ENCODE measurements around the gene PCNX4. TPM values are rescaled to one million over a fixed set of nuclear protein-coding genes. Genes with fewer than 3 reads are reported as not detected.
"Not testable (repeated sequence)": the region's sequence is repeated elsewhere in the genome, so short reads cannot be mapped to it uniquely, and the experiment has no call there.

Gene PCNX4
- 86.3 and 101 TPM in 2 replicates for total RNA-seq

DNA sequence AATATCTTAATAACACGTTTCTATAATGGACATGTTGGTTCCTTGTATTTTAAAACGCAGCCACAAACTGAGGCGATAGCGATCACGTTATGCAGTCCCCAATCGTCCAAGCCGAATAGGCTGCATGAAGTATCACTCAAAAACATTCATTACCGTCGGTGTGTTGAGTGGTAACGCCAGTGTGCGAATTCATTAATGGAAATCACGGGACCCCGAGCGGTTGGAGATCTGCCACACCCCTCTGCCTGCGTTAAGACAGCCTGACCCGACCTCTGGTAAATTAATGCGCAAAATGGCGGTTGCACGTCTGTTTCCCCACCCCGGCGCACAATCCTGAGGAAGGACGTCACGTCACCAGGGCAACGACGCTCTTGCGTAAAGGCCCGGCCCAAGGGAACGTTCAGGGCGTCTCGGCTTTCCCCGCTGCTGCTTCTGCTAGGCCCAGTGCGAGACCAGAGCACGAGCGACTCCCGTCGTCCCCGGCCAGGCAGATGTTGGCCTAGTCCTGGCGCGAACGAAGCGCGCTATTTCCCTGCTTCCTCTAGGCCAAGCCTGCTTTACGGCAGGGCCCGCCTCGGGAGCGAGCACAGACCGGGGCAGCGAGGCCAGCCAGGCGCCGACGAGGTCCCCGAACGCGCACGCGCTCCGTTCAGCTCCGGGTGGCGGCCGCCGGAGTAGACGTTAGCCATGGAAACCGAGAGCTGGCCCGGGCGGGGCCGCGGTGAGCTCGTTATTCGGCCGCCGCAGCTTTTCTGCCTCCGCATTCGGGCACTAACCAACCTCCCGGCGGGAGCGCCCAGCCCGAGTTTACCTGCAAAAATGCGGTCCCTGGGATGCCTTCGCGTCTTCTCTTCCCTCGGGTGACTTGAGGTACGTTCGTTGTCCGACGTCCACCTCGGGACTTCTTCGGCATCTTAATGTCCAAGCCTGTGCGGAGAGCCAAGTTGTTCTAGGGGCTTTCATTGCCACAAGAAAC is at the start of gene PCNX4:
Gene PCNX4 (plus strand): TSS at position 374 of the 976 bp plus-strand sequence. CDS start 15,716 bp downstream, outside the sequence.
- peaks cover 11% of the 10 kb centered on the region for H4K20me1 ChIP-seq (ENCODE audit: insufficient read depth, low read length)
- H3K4me2 ChIP-seq (ENCODE audit: insufficient read depth, low read length) = peak within 1 kb of the TSS; percentile 95
- DNase-seq (ENCODE audit: insufficient read length, low spot score, missing footprints) = peak; percentile 92

GRCh38 chr14:60047976-60048375 is 43.7 kb upstream of the PCNX4 start:
- H3K27ac ChIP-seq (ENCODE audit: low read depth, low read length); H3K36me3 ChIP-seq (ENCODE audit: insufficient read depth, low read length); H3K79me2 ChIP-seq (ENCODE audit: insufficient read depth, low read length); H3K27me3 ChIP-seq (ENCODE audit: insufficient read depth, low read length); H4K20me1 ChIP-seq (ENCODE audit: insufficient read depth, low read length); DNase-seq (ENCODE audit: insufficient read length, low spot score, missing footprints); H3K4me1 ChIP-seq (ENCODE audit: insufficient read depth, low read length); H3K4me3 ChIP-seq (ENCODE audit: insufficient read depth, low read length); H3K4me2 ChIP-seq (ENCODE audit: insufficient read depth, low read length); H2AFZ ChIP-seq (ENCODE audit: low read length); H3K9me3 ChIP-seq (ENCODE audit: low read depth, low read length): not testable (repeated sequence)

More for the DNA sequence above, at the start of gene PCNX4:
- Histone ChIP-seq H3K79me2 (ENCODE audit: insufficient read depth, low read length) (peaks cover 47% of the 10 kb centered on the region), H3K27me3 (ENCODE audit: insufficient read depth, low read length) (no peaks in the 10 kb centered on the region), H3K27ac (ENCODE audit: low read depth, low read length) (peak within 1 kb of the TSS; percentile 99), H3K36me3 (ENCODE audit: insufficient read depth, low read length) (no peaks in the 10 kb centered on the region), H3K9me3 (ENCODE audit: low read depth, low read length) (no peaks in the 10 kb centered on the region), H3K4me3 (ENCODE audit: insufficient read depth, low read length) (peak within 1 kb of the TSS; percentile 90), H2AFZ (ENCODE audit: low read length) (peak within 1 kb of the TSS; percentile 94), H3K4me1 (ENCODE audit: insufficient read depth, low read length) (peaks cover 37% of the 10 kb centered on the region)
- no peak for TF ChIP-seq CTCF (IDR thresholded peaks at IDR 0.05; ENCODE audit: extremely low read depth, low read depth, low read length)

GRCh38 chr14:60051721-60052221 is 40.0 kb upstream of the PCNX4 start:
- Histone ChIP-seq H3K27me3 (ENCODE audit: insufficient read depth, low read length) (no peaks in the 10 kb centered on the region), H3K79me2 (ENCODE audit: insufficient read depth, low read length) (no peaks in the 10 kb centered on the region), H3K36me3 (ENCODE audit: insufficient read depth, low read length) (no peaks in the 10 kb centered on the region), H3K9me3 (ENCODE audit: low read depth, low read length) (no peaks in the 10 kb centered on the region), H4K20me1 (ENCODE audit: insufficient read depth, low read length) (no peaks in the 10 kb centered on the region), H2AFZ (ENCODE audit: low read length) (peak overlapping the region; percentile 59), H3K4me2 (ENCODE audit: insufficient read depth, low read length) (peak overlapping the region; percentile 72), H3K4me3 (ENCODE audit: insufficient read depth, low read length) (peak overlapping the region; percentile 53), H3K27ac (ENCODE audit: low read depth, low read length) (no peak overlapping the region), H3K4me1 (ENCODE audit: insufficient read depth, low read length) (peaks cover 5% of the 10 kb centered on the region)
- peak; percentile 48 for DNase-seq (ENCODE audit: insufficient read length, low spot score, missing footprints)
- TF ChIP-seq CTCF (IDR thresholded peaks at IDR 0.05; ENCODE audit: extremely low read depth, low read depth, low read length) = no peak

DNA sequence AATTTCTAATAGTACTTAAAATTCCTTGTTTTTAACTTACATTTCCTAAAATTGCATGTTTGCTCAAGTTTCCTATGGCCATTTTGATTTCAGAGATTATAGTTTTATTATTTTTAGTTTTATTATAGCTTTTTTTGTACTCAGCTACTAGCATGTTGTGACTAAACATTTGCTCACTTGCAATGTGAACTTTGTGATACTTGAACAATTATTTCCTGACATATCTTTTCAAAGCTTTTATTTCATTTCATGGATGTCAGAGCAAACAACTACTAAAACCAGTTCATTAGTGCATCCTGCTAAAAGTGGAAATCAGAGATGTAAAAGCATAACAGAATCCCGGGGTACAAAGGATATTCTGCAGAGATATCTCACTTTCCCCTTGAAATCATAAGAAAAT is 33.6 kb upstream of the PCNX4 start:
- H3K36me3 ChIP-seq (ENCODE audit: insufficient read depth, low read length) = no peaks in the 10 kb centered on the region
- H3K4me2 ChIP-seq (ENCODE audit: insufficient read depth, low read length) = no peak overlapping the region
- H2AFZ ChIP-seq (ENCODE audit: low read length) = no peak overlapping the region
- no peaks in the 10 kb centered on the region for H3K9me3 ChIP-seq (ENCODE audit: low read depth, low read length)
- H3K27ac ChIP-seq (ENCODE audit: low read depth, low read length) = no peak overlapping the region
- no peaks in the 10 kb centered on the region for H3K4me1 ChIP-seq (ENCODE audit: insufficient read depth, low read length)
- H3K4me3 ChIP-seq (ENCODE audit: insufficient read depth, low read length) = no peak overlapping the region
- H3K79me2 ChIP-seq (ENCODE audit: insufficient read depth, low read length) = no peaks in the 10 kb centered on the region
- DNase-seq (ENCODE audit: insufficient read length, low spot score, missing footprints) = peak; percentile 27
- no peak for TF ChIP-seq CTCF (IDR thresholded peaks at IDR 0.05; ENCODE audit: extremely low read depth, low read depth, low read length)
- H4K20me1 ChIP-seq (ENCODE audit: insufficient read depth, low read length) = no peaks in the 10 kb centered on the region
- H3K27me3 ChIP-seq (ENCODE audit: insufficient read depth, low read length) = no peaks in the 10 kb centered on the region

All from osteoblast (primary cell).